HG02588 (cell line): ENCODE results near the gene STAMBP.
"Not testable (repeated sequence)": the region's sequence is repeated elsewhere in the genome, so short reads cannot be mapped to it uniquely, and the experiment has no call there.

Experiments used
- ATAC-seq: cut with Tn5 transposase; IDR thresholded peaks from one replicate; pipeline ENCODE4 v1.9.1; 2021; ENCODE audit warnings: mild to moderate bottlenecking, moderate library complexity; ENCODE audit not compliant: unreplicated experiment

Gene STAMBP

DNA sequence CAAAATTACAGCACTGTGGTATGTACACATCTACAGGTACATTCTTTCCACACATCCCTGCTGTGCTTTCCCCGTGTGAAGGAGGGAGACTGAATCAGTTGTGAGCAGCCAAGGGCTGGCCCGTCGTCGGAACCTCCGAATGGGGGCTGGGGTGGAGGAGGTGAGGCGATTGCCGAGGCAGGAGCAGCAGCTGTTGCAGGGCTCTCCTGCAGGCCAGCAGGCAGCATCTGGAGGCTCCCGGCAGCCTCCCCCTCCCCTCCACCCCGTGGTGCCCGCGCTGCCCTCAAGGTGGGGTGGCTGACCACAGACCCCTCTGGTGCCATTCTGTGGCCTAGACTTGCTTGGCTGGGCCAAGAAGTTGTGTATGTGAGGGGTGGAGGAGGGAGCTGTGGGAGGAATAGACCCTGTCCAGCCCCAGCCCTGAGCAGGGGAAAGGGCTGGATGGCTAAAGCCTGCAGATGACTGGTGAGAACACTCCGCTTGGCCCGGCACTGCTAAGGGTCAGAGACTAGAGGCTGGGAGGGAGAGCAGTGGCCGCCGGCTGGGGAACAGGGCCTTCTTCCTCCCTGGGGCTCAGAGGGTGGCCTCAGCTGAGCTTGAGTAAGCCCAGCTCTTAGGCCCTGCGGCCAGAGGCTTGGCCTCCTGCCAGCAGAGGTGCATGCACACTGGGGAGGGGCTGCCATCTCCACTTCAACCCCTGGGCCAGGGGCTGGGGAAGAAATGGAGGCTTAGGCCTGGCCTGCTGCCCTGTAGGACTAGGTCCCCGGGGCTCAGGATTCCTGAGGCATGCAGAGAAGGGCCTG is 7.6 kb downstream of the STAMBP start:
- ATAC-seq: no peak

DNA sequence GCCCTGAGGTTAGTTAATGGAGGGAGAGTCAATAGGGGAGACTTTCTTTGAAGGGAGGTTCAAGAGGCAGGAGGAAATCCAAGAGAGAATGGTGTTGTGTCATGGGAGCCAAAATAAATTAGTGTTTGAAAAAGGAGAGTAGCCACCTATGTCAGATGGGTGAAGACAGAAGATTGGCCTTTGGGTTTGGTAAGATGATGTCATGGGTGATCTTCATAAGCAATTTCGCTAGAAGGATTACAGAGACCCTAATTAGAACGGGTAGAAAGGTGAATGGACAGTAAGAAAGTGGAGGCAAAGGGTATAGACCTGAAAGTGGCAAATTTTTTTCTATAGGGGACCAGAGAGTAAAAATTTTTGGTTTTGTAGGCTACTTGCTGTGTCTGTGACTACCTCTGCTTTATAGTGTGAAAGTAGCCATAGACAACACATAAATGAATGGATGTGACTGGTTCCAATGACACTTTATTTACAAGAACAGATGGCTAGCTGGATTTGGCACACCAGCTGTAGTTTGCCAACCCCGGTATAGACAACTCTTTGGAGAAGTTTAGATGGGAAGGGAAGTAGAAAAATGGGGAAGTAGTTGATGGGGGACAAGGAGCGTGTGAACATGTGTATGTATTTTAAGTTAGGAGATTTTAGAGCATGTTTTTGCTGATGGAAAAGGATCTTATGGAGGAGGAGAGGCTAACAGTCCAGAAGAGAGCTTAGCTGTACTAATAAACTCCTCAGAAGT is 9.3 kb downstream of the STAMBP start:
- no peak for ATAC-seq

DNA sequence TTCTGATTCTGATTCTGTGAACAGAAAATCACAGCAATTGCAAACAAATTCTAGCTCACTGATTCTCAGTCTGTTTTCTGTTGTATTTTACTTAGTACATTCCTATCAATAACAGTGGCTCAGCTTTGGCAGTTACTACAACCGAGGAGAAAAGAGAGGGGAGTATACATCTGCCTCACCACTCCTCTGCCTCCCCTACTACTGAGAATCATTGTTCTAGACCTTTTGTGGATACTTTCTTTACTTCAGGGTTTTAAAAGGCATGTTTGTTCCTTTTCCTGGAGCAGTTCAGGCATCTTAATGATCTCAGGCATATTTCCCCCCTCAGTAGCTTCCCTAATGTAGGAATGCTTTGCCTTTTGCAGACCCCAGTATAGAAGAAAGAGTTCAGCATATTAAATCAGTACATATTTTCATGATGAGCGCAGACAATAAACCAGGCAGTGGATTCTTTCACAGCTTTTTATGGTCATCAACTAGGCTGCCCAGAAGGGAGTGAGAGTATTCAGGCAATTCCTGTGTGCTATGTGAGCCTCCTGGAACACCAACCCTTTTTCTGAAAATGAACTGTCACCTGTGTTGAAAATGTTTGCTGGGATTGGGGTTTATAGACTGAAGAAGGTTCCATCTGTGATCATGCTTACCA is 10.3 kb downstream of the STAMBP start:
- no peak for ATAC-seq

DNA sequence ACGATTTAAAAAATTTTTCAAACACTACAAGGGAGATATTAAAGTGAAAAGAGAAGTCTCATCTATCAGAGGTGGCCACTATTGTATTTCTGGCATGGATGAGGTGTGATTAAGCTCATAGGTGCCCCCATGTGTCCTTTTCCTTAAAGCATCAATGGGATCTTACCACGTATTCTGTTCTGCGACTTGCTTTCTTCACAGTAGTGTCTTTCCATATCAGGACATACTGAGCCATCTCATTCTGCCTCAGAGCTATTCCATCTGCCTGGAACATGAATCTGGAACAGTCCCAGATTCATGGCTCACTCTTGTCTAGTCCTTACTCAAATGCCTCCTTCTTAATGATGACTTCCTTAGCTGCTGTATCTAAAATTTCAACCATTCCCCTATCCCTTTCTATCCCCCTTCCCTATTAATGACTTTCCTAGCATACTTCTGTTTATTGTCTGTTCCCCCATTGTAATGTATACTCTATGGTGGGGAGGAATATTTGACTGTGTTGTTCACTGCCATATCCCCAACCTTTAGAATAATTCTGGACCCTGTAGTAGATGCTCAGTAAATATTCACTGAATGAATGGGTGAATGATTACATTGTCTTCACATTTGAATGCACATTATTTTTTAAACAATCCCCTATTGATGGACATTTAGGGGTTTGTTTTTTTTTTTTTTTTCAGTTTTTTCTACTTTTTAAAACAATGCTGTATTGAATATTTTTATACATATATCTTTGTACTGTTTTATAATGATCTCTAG is 11.1 kb downstream of the STAMBP start:
- no peak for ATAC-seq

DNA sequence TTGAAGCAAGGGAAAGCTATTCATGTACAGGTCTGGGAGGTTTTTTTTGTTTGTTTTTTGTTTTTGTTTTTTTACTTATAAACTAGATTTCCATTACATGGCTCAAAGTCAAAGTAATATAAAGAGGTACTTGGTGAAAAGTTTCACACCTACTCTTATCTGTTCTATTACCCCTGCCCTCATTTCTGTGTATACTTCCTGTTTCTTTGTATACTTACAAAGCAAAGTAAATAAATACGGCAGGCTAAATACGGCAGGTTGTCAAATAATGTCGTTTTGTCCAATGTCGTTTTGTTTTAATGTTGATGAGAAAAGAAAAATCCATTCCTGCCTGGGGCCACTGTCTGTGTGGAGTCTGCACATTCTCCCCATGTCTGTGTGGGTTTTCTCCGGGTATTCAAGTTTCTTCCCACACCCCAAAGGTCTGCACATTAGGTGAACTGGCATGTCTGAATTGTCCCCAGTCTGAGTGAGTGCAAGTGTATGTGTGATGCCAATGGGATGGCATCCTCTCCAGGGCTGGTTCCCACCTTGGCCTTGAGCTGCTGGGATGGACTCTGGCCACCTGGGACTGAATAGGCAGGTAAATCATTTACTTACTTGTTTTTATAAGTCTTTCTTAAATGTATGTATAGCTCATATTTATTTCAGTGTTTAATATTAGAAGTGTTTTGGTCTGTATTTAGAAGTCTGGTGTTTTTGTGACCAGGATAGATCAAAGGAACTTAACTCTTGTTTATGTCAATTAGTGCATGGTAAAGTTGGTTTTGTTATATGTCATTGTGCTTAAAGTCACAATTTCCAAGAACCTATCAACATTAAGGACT is 13.4 kb downstream of the STAMBP start:
- ATAC-seq: no peak

DNA sequence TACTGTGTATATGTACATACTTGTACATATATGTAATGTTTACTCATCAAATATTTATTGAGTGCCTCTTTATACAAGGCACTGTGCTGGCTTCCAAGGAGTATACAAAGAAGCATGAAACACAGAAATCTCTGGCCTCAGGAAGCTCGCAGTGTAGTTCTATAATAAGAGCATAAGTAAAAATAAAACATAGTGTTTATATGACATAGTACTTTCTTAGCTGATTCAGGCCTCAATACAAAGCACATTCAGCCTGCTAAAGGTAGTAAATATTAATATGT is 13.9 kb downstream of the STAMBP start:
- ATAC-seq: no peak

DNA sequence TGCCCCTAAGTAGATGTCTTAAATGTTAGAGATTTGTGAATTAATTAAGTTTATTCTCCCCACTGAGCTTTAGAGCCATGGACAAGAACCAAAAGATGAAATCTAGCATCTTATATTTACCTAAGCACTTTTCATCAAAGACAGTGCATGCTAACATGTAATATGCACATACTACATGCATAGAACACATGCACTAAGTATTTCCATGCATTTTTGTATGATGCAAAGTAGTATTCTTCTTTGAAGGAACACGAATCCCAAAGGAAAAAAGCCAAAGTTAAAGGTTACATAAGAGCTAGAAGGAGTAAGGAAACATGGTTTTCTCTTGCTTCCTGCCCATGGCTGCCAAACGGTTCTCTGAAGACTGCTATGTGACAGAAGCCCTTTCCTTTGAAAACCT is 15.3 kb downstream of the STAMBP start:
- no peak for ATAC-seq

DNA sequence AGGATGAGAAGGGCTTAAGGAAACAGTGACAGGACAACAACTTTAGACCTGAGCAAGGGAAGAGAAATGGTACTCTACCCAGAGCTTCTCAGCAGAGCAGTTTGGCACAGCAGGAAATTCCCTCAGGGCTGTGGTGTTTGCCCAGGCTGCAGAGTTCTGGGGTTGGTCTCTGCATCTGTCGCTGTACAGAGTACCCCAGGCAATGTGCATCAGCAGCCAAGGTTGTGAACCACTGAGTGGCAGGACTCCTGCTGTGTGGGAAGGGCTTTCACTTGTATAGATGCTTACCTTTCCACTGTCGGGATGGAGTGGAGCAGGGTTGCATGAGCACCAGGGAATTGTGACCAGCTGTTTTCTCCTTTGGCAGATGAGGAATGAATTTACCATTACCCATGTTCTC is 21.2 kb downstream of the STAMBP start:
- no peak for ATAC-seq

DNA sequence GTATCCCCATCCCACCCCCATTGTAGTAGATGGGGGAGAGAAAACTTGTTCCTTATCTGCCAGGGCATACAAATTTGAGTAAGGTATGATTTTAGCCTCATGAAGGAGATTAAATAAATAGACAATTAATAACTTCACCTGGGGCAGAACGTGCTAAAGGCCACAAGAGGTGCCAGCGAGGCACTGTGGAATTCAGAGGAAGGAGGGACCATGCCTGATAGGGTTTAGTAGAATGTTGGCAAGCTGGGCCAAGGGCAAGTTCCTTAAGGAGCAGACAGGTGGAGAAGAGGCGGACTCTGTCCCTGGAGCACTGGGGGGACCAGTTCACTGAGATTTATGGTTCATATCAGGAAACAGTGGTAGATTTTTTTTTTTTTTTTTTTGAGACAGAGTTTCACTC is 22.5 kb downstream of the STAMBP start:
- ATAC-seq: no peak

DNA sequence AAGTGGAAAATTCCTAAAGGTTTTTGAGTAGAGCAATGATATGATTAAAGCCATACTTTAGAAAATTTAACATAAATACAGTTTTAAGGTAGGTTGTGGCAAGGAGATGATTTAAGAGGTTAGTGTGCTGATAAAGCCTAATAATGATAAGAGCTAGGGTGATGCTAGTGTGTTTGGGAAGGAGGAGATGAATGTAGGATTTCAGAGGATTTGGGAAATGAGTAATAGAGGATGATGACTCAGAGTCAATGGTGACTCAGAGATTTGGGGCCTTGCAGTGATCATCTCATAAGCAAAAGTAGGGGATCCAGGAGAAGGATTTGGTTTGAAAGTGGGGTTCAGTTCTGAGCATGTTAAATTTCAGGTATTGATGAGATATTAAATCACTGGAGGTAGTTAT is 23.3 kb downstream of the STAMBP start:
- ATAC-seq: no peak

DNA sequence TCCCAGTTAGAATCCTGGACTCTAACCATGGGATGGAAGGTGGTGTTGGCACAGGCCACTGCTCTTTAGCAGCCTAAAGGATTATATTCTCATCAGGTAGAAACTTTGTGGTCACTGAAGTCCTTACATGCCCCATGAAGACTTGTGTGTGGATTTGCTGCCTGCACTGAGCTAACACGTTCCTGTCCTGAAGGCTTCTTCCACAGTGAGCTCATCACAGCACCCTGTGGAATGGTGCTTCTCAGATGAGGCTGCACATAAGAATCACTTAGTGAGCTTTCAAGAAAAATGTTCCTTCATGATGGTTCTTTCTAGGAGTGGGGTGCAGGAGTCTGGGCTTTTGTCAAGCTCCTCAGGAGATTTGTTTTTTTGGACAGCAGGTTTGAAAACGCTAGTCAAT is 26.8 kb downstream of the STAMBP start:
- ATAC-seq: no peak

DNA sequence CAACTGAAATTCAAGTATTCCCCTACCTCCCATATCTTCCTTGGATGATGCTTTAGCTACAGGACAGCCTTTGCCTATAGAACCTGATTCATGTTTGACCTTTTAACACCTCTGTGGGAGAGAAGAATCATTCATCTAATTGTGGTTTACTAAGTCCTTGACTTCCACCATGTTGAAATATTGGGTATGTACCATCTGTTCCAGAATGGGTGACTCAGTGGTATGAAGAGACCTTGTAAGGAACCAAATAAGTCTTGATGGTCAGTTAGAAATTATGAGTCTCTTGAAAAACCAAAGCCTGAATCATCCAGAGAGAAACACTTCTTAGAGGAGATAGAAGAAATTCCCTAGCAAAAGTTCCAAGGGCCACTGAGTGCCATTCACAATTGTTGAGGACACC is 27.5 kb downstream of the STAMBP start:
- no peak for ATAC-seq

DNA sequence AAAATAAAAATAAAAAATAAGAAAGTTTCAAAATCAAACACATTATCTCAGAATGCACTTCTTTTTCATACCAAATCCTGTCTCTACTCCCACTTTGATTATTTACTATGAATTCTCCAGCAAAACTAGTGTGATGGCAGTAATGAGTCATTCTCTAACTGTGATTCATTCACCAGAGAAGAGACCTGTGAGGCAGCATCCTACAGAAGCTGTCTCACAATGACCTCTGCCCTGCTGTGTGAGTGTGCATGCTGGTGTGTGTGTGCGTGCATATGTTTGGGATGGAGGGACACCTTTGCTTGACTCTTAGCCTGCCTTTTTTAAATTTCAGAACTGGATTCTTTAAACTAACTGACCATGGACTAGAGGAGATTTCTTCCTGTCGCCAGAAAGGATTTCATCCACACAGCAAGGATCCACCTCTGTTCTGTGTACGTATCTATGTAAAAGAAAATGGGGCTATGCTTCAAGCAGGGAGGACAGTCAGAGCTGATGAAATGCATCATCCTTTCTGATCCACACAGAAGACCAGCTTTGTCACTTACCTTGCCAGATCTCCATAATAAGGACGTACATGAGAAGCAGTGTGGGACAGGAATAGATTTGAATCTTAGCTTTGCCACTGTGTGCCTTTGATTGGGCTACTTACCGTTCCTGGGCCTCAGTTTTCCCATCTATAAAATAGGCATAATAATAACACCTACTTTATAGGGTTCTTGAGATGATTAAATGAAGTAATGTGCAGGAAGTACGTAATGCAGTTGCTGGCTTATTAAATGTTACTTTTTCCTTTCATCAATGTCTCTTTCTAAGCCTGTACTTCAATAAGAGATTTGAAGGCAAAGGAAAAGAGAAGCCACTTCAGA is 31.2 kb downstream of the STAMBP start:
- no peak for ATAC-seq

DNA sequence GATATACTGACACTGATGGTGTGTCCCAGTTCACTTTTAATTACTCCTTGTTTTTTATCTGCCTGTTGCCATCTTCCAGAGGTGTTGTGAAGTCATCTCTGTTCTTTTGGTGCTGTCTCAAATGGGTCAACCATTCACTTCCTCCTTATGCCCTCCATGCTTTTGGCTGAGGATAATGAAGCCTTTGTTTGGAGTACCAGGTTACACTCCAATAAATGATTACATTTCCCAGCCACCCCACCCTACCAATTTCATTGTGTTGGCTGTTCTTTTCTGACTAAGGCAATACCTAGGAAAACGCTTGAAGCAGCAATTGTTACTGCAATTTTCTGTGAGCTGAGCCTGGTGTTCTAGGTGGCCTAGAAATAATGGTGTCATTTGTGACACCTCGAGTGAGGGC is 34.2 kb downstream of the STAMBP start:
- no peak for ATAC-seq

DNA sequence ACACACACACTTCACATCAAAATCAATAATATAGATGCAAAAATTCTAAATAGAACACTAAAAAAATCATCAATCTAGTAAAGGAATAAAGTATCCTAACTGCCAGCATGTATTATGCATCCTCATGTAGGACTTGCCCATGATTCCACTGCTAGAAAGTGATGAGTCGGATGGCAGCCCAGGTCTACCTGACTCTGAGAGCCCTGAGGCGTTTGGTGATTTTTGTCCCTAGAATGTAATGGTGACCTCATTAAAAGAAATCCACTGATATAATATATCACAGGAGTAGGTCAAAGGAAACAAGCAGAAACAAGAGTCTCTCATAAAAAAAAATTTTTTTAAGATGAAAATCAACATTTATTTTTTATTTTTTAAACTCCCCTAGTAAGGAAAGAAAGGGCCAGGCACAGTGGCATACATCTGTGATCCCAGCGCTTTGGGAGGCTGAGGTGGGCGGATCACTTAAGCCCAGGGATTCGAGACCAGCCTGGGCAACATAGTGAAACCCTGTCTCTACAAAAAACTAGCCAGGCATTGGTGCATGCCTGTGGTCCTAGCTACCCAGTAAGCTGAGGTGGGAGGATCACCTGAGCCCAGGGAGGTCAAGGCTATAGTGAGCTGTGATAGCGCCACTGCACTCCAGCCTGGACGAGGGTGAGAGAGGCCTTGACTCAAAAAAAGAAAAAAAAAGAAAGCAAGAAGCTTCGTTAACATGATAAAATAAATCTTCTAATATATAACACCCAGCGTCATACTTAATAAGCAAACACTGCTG is 39.6 kb downstream of the STAMBP start:
- ATAC-seq: no peak

DNA sequence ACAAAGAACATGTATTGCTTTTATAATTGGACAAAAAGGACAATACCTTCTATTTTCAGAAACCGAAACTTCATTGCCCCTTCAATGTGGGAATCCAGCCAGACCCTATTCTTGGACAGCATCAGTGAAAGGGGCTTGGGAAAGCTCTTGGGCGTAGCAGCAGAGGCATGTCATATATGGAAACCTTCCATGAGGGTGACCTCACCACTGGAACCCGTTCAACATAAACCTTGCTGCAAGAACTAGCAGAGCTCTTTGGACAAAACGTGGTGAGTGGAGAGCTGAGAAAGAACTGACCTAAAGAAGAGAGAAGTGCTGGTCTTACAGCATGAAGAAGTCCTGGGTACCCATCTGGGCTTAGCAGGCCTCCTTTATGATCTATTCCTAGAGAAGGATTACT is 41.3 kb downstream of the STAMBP start:
- ATAC-seq: no peak

DNA sequence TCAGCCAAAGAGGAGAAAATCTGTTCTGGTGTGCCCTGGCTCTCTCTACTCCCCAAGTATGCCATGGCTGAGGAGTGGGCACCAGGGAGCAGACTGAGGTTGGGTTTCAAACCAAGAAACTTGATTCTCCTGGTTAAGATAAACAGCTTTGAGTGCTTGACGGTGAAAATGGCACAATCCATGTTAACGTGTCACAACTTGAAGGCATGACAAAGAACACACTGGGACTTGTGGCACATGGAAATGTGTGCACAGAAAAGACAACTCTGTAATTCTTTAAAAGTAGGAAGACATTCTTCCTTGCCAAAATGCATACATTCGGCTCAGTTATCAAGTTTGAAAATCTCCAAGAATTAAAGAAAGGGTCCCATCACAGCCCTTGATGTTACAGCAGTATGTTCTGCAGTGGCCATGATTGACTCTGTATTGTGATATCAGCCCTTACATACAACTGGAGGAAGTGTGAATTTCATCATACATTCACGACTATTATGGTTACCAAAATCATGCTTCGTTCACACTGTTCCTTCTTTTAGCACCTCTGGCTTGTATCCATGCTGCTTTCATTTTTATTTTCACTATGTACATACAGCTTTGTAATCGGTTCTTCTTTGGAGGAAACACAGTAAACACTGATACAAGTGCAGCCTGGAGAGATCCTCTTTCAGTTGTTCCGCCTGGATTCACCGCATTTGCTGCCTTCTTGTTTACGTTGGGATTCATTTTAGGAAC is 48.5 kb downstream of the STAMBP start:
- no peak for ATAC-seq

DNA sequence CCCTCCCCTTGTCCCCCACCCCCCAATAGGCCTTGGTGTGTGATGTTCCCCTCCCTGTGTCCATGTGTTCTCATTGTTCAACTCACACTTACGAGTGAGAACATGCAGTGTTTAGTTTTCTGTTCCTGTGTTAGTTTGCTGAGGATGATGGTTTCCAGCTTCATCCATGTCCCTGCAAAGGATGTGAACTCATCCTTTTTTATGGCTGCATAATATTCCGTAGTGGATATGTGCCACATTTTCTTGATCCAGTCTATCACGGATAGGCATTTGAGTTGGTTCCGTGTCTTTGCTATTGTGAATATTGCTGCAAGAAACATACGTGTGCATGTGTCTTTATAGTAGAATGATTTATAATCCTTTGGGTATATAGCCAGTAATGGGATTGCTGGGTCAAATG is 49.2 kb downstream of the STAMBP start:
- not testable (repeated sequence) for ATAC-seq
